IPS-15b (cell line): ENCODE measurements around the gene FAM110D.
A peak's percentile ranks its signal among the peaks of the same experiment; 100 is the strongest.

Source experiments
- H3K27me3 ChIP-seq: one replicate; pipeline ENCODE4 v1.6.1; 2013; ENCODE audit warnings: low read length; ENCODE audit not compliant: control insufficient read depth, insufficient read depth
- H3K36me3 ChIP-seq: one replicate; pipeline ENCODE4 v1.6.1; 2013; ENCODE audit warnings: low read length; ENCODE audit not compliant: control insufficient read depth, insufficient read depth
- H3K4me1 ChIP-seq: one replicate; pipeline ENCODE4 v1.6.1; 2013; ENCODE audit warnings: mild to moderate bottlenecking, low read length; ENCODE audit not compliant: control insufficient read depth, insufficient read depth
- H3K4me3 ChIP-seq: one replicate; pipeline ENCODE4 v1.5.1; 2013; ENCODE audit warnings: low read depth, low read length
- H3K9ac ChIP-seq: one replicate; pipeline ENCODE4 v1.6.1; 2013; ENCODE audit warnings: low read depth, mild to moderate bottlenecking, low read length
- H3K9me3 ChIP-seq: one replicate; pipeline ENCODE4 v1.6.1; 2013; ENCODE audit warnings: mild to moderate bottlenecking, low read length; ENCODE audit not compliant: control insufficient read depth, insufficient read depth

FAM110D gene

DNA sequence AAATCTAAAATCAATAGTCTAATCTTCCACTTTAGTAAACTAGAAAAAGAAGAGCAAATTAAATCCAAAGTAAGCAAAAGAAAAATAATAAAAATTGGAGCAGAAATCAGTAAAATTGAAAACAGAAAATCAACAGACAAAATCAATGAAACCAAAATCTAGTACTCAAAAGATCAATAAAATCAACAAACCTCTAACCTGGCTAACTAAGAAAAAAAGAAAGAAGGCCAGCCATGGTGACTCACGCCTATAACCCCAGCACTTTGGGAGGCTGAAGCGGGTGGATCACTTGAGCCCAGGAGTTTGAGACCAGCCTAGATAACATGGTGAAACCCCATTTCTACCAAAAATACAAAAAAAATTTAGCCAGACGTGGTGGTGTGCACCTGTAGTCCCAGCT is 24.4 kb upstream of the FAM110D start:
- H3K4me3 ChIP-seq: no peak overlapping the region
- no peaks in the 10 kb centered on the region for H3K27me3 ChIP-seq
- H3K4me1 ChIP-seq: no peaks in the 10 kb centered on the region
- H3K9ac ChIP-seq: no peak overlapping the region
- H3K9me3 ChIP-seq: no peaks in the 10 kb centered on the region
- no peaks in the 10 kb centered on the region for H3K36me3 ChIP-seq

DNA sequence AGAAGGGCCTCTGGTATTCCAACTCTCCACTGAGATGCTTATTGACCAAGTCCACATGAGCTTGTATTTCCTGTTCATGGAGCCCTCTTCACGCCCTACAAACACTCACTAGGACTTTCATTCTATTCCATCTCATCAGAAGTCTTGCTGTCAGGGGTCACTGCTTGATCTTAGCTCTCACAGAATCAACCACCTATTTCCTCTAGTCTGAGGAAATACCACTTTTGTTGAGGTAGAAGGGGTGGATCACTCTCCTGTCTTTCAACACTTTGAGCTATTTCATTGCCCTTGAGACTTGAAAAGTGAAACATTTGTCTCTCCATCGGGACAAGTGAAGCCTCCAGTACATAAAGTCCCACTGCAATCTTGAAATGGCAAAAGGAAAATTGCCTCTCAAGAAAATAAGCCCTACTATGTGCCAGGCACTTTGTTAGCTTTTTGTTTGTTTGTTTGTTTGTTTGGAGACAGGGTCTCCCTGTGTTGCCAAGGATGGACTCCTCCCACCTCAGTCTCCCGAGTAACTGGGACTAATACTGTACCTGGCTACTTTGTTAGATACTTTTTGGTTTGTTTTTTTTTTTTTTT is 19.8 kb upstream of the FAM110D start:
- Histone ChIP-seq H3K9ac (no peak overlapping the region), H3K9me3 (no peaks in the 10 kb centered on the region), H3K36me3 (no peaks in the 10 kb centered on the region), H3K27me3 (no peaks in the 10 kb centered on the region), H3K4me3 (no peak overlapping the region), H3K4me1 (no peaks in the 10 kb centered on the region)

DNA sequence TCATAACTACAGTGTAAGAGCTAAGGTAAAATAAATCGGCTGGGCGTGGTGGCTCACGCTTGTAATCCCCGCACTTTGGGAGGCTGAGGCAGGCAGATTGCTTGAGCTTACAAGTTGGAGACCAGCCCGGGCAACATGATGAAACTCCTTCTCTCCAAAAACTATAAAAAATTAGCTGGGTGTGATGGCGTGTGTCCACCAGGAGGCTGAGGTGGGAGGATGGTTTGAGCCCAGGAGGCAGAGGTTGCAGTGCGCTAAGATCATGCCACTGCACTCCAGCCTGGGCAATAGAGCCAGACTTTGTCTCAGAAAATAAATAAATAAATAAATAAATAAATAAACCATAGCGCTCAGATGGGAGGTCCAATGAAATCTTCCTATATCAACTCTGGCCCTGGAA is 16.7 kb upstream of the FAM110D start:
- no peaks in the 10 kb centered on the region for H3K4me1 ChIP-seq
- no peak overlapping the region for H3K4me3 ChIP-seq
- H3K36me3 ChIP-seq: no peaks in the 10 kb centered on the region
- H3K9me3 ChIP-seq: no peaks in the 10 kb centered on the region
- H3K27me3 ChIP-seq: peaks cover 12% of the 10 kb centered on the region
- no peak overlapping the region for H3K9ac ChIP-seq

DNA sequence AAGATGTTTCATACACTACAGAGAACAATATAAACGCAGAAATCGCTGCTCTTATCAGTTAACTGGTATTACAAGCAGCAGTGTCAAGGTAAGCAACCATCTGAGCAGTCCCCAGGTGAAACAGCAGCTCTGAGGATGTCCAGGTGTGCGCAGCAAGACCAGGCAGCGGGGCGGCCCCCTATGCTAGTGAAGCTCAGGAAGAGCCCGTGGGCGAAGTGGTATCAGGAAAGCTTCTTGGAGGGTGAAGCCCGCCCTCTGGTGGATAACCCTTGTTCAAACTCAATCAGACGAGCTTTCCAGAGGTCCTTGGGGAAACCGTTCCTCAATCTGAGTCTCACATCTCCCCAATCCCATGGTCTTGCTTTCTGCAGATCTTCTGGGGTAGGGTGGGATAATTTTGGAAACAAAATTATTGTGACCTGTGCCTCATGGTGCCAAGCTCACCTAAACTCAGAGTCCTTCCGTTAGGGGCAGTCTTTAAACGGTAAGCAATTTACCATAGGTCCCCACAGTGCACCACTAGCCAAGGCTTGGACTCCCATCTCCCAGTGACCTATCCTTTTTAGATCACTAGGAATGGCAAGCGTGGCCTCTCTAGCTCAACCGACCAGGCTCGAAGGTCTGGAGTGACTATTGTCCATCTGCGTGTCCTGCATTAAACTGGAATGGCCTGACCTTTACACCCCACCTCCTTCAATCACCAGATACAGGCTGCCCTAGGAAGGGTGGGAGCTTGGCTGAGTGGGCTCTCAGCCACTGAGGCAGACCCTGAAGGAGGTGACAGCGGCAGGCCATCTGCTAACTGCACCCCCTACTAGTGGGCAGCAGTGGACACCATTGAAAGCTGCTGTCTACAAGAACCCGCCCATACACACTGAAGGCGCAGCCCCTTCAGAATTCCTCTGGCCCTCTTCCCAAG is 13.6 kb upstream of the FAM110D start:
- peaks cover 31% of the 10 kb centered on the region for H3K27me3 ChIP-seq
- H3K4me1 ChIP-seq: no peaks in the 10 kb centered on the region
- no peaks in the 10 kb centered on the region for H3K9me3 ChIP-seq
- H3K9ac ChIP-seq: no peak overlapping the region
- no peak overlapping the region for H3K4me3 ChIP-seq
- H3K36me3 ChIP-seq: no peaks in the 10 kb centered on the region

DNA sequence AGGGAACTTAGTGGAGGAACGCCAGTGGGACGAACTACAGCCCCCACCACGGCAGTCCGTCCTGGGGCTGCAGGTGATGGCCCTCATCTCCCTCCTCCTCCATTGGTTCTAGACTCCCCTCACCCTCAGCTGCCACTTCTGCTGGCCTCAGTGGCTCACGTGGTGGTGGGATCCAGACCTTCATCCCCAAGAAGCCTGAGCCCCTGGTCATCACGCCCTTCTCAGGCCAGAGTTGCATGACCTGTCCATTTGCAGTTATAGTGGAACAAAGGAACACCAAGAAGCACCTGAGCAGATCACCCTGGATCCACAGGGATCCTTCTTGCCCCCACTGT is 13.0 kb upstream of the FAM110D start:
- Histone ChIP-seq H3K27me3 (peaks cover 36% of the 10 kb centered on the region), H3K36me3 (no peaks in the 10 kb centered on the region), H3K4me1 (no peaks in the 10 kb centered on the region), H3K9me3 (no peaks in the 10 kb centered on the region), H3K9ac (no peak overlapping the region), H3K4me3 (no peak overlapping the region)

DNA sequence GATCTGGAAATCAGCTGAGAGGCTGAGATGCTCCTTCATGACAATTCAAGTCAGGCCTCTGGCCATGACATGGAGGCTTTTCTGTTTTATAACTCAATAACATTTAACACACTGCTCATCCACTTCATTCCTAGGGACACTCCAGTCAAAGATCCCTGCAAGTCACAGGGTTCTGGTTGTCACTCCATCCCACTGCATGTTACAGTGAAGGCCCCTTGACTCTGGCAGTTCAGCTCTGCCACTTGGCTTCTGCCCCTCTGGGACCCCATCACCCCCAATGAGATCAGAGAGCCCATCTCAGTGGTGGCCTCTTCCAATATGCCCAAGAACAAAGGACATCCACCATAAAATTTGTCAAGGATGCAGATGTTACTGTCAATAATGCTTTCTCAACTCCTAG is 10.0 kb upstream of the FAM110D start:
- Histone ChIP-seq H3K36me3 (no peaks in the 10 kb centered on the region), H3K4me3 (no peak overlapping the region), H3K9ac (no peak overlapping the region), H3K27me3 (peaks cover 59% of the 10 kb centered on the region), H3K9me3 (no peaks in the 10 kb centered on the region), H3K4me1 (no peaks in the 10 kb centered on the region)

DNA sequence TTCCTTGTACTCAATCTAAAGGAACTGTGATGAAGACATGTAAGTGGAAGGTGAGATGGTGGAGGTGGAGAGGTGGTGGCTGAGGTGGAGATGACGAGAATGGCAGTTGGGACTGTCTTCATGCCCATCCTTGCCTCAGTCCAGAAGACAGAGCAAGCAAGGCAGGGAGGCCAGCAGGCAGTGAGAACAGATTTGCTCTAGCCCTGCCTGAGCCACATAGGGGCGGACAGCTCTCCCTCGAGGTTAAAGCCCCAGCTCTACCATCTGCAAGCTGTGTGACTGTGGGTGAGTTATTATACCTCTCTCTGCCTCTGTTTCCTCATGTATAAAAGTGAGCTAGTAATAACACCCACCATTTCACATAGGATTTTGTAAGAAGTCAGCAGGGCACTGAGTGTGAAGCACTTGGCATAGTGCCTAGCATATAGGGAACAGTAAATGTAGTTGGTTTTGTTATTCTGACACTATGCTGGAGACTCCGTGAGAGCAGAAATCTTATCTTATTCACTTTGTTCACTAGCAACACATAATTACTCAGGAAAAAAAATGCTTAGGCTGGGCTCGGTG is 4.8 kb upstream of the FAM110D start:
- Histone ChIP-seq H3K36me3 (no peaks in the 10 kb centered on the region), H3K27me3 (peaks cover 81% of the 10 kb centered on the region), H3K9ac (no peak overlapping the region), H3K9me3 (no peaks in the 10 kb centered on the region), H3K4me3 (no peak overlapping the region), H3K4me1 (peaks cover 26% of the 10 kb centered on the region)

DNA sequence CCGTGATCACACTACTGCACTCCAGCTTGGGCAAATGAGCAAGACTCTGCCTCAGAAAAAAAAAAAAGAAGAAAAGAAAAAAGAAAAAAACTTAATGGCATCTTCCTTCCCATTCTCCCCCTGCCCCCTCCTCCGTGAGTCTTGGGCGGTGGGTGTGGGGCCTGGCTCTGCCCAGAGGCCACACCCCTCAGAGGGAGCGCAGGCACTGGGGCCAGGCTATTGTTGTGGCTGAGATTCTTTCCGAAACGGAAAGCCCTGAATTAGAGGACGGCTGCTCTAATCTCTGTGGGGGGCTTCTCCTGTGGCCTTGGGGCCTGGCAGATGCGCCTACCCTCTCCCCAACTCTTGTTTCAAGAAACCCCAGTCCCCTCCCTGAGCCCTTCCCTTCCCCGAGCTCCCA is 4.1 kb upstream of the FAM110D start:
- peaks cover 30% of the 10 kb centered on the region for H3K4me1 ChIP-seq
- no peaks in the 10 kb centered on the region for H3K9me3 ChIP-seq
- H3K4me3 ChIP-seq: peak overlapping the region; percentile 53
- peaks cover 84% of the 10 kb centered on the region for H3K27me3 ChIP-seq
- no peaks in the 10 kb centered on the region for H3K36me3 ChIP-seq
- H3K9ac ChIP-seq: no peak overlapping the region

DNA sequence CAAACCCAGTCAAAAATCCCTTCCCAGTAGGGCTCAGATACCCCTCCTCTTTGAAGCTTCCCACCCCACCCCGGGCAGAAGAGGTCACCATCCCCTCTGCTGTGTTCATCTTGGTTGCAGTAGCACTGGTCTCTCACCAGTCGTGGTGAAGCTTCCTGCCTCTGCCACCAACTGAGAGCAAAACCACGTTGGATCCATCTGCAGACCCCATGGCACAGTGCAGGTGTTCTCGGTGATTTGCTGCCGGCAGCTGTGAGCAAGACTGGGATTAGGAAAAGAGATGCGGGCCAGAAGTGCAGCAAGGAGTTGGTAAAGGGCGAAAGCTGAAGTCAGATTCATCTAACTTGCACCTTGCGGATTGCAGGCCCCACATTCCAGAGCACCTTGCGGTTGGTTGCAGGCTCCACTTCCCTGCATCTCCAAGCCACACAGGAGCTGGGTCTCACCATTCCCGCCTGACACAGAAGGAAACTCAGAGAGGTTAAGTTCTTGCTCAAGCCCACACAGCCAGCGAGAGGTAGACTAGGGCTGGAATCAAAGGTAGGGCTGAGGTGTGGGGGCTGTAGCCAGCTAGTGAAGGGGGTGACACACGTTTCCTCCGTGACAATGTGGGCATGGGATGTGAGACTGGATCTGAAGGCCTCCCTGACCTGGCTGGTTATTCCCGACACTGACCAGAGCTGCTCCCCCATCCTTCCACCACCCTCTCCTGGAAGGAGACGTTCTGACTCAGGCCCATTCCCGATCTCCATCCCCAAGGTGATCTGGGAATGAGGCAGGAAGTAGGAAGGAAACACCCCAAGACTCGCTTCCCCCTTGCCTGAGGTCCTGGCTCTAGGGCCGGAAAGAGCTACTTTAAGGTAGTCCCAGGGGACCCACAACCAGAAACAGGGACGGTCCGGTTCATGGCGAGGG is 3.3 kb upstream of the FAM110D start:
- H3K4me3 ChIP-seq: peak overlapping the region; percentile 53
- H3K27me3 ChIP-seq: peaks cover 81% of the 10 kb centered on the region
- no peaks in the 10 kb centered on the region for H3K36me3 ChIP-seq
- H3K9me3 ChIP-seq: no peaks in the 10 kb centered on the region
- no peak overlapping the region for H3K9ac ChIP-seq
- peaks cover 30% of the 10 kb centered on the region for H3K4me1 ChIP-seq

DNA sequence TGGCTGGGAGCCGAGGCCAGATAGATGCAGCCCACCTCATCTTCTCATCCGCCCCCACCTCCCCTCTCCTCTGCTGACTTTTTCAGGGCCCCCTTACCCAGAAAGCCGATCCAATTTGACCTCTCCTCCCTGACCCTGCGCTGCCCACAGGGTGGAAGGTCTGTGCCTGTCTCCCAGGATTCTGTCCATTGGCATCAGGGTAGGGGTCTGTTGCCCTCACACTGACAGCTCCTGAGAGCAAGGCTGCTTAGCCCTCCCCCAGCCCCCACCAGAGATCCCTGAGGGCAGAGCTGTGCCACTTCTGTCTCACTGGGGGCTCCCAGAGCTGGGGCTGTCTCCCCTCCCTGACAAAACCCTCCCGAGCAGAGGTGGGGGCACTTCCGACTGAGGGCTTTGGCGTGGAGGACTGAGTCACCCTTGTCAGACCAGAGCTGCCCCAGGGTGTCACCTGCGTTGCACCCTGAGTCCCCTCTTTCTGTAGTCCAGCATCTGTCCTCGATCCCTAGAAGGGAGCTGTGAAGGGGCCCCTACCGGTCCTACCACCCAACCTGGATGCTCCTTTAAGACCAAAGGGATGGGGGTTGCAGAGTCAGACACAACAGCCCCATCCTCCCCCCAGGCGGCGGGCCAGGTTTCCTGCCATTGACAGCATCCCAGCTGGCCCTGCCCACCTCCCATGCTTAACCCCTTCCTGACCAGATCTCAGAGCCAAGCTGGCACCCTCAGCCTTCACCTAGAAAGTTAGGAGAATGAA is 2.4 kb upstream of the FAM110D start:
- peaks cover 35% of the 10 kb centered on the region for H3K4me1 ChIP-seq
- H3K27me3 ChIP-seq: peaks cover 84% of the 10 kb centered on the region
- H3K36me3 ChIP-seq: no peaks in the 10 kb centered on the region
- no peak overlapping the region for H3K9ac ChIP-seq
- no peaks in the 10 kb centered on the region for H3K9me3 ChIP-seq
- H3K4me3 ChIP-seq: peak overlapping the region; percentile 53
